Immature natural killer cell (primary cell): ENCODE results near the gene BBOX1. TPM values are rescaled to one million over a fixed set of nuclear protein-coding genes. Genes with fewer than 3 reads are reported as not detected.

Experiments
- DNase-seq, 3 donors: peaks; one replicate each; pipeline ENCODE4 v3.0.0; 2022; ENCODE audit warnings: mixed read lengths in 1 of 3
- H3K27ac Mint-ChIP-seq, 6 donors: one replicate each; pipeline ENCODE4 v1.8.0; 2020; ENCODE audit warnings: mixed read lengths in 6 of 6, mild to moderate bottlenecking in 5 of 6, inconsistent platforms in 4 of 6, moderate library complexity in 3 of 6
- H3K27me3 Mint-ChIP-seq, 3 donors: one replicate each; pipeline ENCODE4 v1.8.0; 2020 to 2021; ENCODE audit warnings: low read depth in 3 of 3, mild to moderate bottlenecking in 3 of 3, mixed read lengths in 3 of 3, moderate library complexity in 3 of 3, inconsistent platforms in 1 of 3
- H3K36me3 Mint-ChIP-seq, 3 donors: one replicate each; pipeline ENCODE4 v1.8.0; 2020; ENCODE audit warnings: mixed read lengths in 3 of 3, inconsistent platforms in 2 of 3, mild to moderate bottlenecking in 2 of 3
- H3K4me1 Mint-ChIP-seq, 2 donors: one replicate each; pipeline ENCODE4 v1.8.0; 2020; ENCODE audit warnings: inconsistent platforms in 2 of 2, mild to moderate bottlenecking in 2 of 2, mixed read lengths in 2 of 2, moderate library complexity in 1 of 2
- H3K4me3 Mint-ChIP-seq, 5 donors: one replicate each; pipeline ENCODE4 v1.8.0; 2020; ENCODE audit warnings: mild to moderate bottlenecking in 5 of 5, mixed read lengths in 5 of 5, inconsistent platforms in 3 of 5, moderate library complexity in 3 of 5
- H3K9me3 Mint-ChIP-seq, 6 donors: one replicate each; pipeline ENCODE4 v1.8.0; 2020; ENCODE audit warnings: mild to moderate bottlenecking in 6 of 6, mixed read lengths in 6 of 6, inconsistent platforms in 4 of 6, moderate library complexity in 3 of 6
- polyA plus RNA-seq, 3 donors: library from polyadenylated mRNA; unstranded; fragments of 300-500 nt; fragmentation: Illumina TruSeq; gene quantifications; one replicate each; pipeline ENCODE4 v1.2.3, GENCODE V29; 2021

BBOX1 gene
- polyA plus RNA-seq, 3 donors from 2014 or later = not detected

GRCh38 chr11:27046956-27047355 is 6.3 kb downstream of the BBOX1 start:
- DNase-seq = no peak
- H3K36me3 Mint-ChIP-seq = no peaks in the 10 kb centered on the region
- no peak overlapping the region for H3K27ac Mint-ChIP-seq
- H3K4me1 Mint-ChIP-seq = no peaks in the 10 kb centered on the region
- no peaks in the 10 kb centered on the region for H3K27me3 Mint-ChIP-seq
- peaks cover 13 to 27% (median 17%) of the 10 kb centered on the region in 6 donors for H3K9me3 Mint-ChIP-seq
- H3K4me3 Mint-ChIP-seq = no peak overlapping the region

- no peak for DNase-seq
- Mint-ChIP-seq H3K4me3 (no peak overlapping the region), H3K36me3 (no peaks in the 10 kb centered on the region), H3K27me3 (no peaks in the 10 kb centered on the region), H3K9me3 (peaks cover 15 to 43% (median 18%) of the 10 kb centered on the region in 6 donors), H3K4me1 (no peaks in the 10 kb centered on the region), H3K27ac (no peak overlapping the region)
Measured at GRCh38 chr11:27052668-27053067, 12.1 kb downstream of the BBOX1 start.

GRCh38 chr11:27055065-27055682 is 14.6 kb downstream of the BBOX1 start:
- Mint-ChIP-seq H3K27ac (no peak overlapping the region), H3K27me3 (no peaks in the 10 kb centered on the region), H3K4me1 (no peaks in the 10 kb centered on the region), H3K9me3 (peaks cover 10 to 43% (median 15%) of the 10 kb centered on the region in 6 donors), H3K36me3 (no peaks in the 10 kb centered on the region), H3K4me3 (no peak overlapping the region)
- no peak for DNase-seq

GRCh38 chr11:27057091-27057780 is 16.6 kb downstream of the BBOX1 start:
- no peaks in the 10 kb centered on the region for H3K4me1 Mint-ChIP-seq
- H3K4me3 Mint-ChIP-seq = no peak overlapping the region
- no peaks in the 10 kb centered on the region for H3K27me3 Mint-ChIP-seq
- no peaks in the 10 kb centered on the region for H3K36me3 Mint-ChIP-seq
- no peak overlapping the region for H3K27ac Mint-ChIP-seq
- no peak for DNase-seq
- H3K9me3 Mint-ChIP-seq = peaks cover 6 to 34% (median 13%) of the 10 kb centered on the region in 6 donors

- Mint-ChIP-seq H3K4me1 (no peaks in the 10 kb centered on the region), H3K36me3 (no peaks in the 10 kb centered on the region), H3K27me3 (no peaks in the 10 kb centered on the region), H3K4me3 (no peak overlapping the region), H3K27ac (no peak overlapping the region), H3K9me3 (peaks cover 10 to 34% (median 12%) of the 10 kb centered on the region in 6 donors)
- DNase-seq = no peak
Measured at GRCh38 chr11:27058456-27058855, 17.8 kb downstream of the BBOX1 start.

GRCh38 chr11:27059431-27059830 is 18.8 kb downstream of the BBOX1 start:
- no peak overlapping the region for H3K27ac Mint-ChIP-seq
- H3K9me3 Mint-ChIP-seq = peaks cover 10 to 28% (median 14%) of the 10 kb centered on the region in 6 donors
- no peak for DNase-seq

GRCh38 chr11:27060816-27061460 is 20.3 kb downstream of the BBOX1 start:
- Mint-ChIP-seq H3K36me3 (no peaks in the 10 kb centered on the region), H3K27me3 (no peaks in the 10 kb centered on the region), H3K4me1 (no peaks in the 10 kb centered on the region), H3K4me3 (no peak overlapping the region), H3K27ac (no peak overlapping the region), H3K9me3 (peaks cover 10 to 32% (median 14%) of the 10 kb centered on the region in 6 donors)
- no peak for DNase-seq

More at GRCh38 chr11:27059431-27059830, 18.8 kb downstream of the BBOX1 start:
- Mint-ChIP-seq H3K27me3 (no peaks in the 10 kb centered on the region), H3K4me3 (no peak overlapping the region), H3K4me1 (no peaks in the 10 kb centered on the region), H3K36me3 (no peaks in the 10 kb centered on the region)

GRCh38 chr11:27061461-27061821 is 20.8 kb downstream of the BBOX1 start:
- no peaks in the 10 kb centered on the region for H3K4me1 Mint-ChIP-seq
- no peak overlapping the region for H3K4me3 Mint-ChIP-seq
- H3K36me3 Mint-ChIP-seq = no peaks in the 10 kb centered on the region
- no peaks in the 10 kb centered on the region for H3K27me3 Mint-ChIP-seq
- peaks cover 10 to 30% (median 14%) of the 10 kb centered on the region in 6 donors for H3K9me3 Mint-ChIP-seq
- H3K27ac Mint-ChIP-seq = no peak overlapping the region
- no peak for DNase-seq

- no peak for DNase-seq
- H3K27ac Mint-ChIP-seq = no peak overlapping the region
- no peaks in the 10 kb centered on the region for H3K36me3 Mint-ChIP-seq
- H3K9me3 Mint-ChIP-seq = peaks cover 6 to 25% (median 11%) of the 10 kb centered on the region in 6 donors
- no peaks in the 10 kb centered on the region for H3K27me3 Mint-ChIP-seq
- H3K4me1 Mint-ChIP-seq = no peaks in the 10 kb centered on the region
- no peak overlapping the region for H3K4me3 Mint-ChIP-seq
Measured at GRCh38 chr11:27064086-27064485, 23.5 kb downstream of the BBOX1 start.

- peaks cover 0 to 2% (median 0%) of the 10 kb centered on the region in 3 donors for H3K27me3 Mint-ChIP-seq
- H3K9me3 Mint-ChIP-seq = peaks cover 6 to 42% (median 19%) of the 10 kb centered on the region in 6 donors
- H3K4me1 Mint-ChIP-seq = no peaks in the 10 kb centered on the region
- no peaks in the 10 kb centered on the region for H3K36me3 Mint-ChIP-seq
- H3K27ac Mint-ChIP-seq = no peak overlapping the region
- no peak overlapping the region for H3K4me3 Mint-ChIP-seq
- no peak for DNase-seq
Measured at GRCh38 chr11:27075192-27075591, 34.6 kb downstream of the BBOX1 start.

GRCh38 chr11:27075655-27076054 is 35.0 kb downstream of the BBOX1 start:
- Mint-ChIP-seq H3K9me3 (peaks cover 2 to 37% (median 18%) of the 10 kb centered on the region in 6 donors), H3K27ac (no peak overlapping the region), H3K4me1 (no peaks in the 10 kb centered on the region), H3K36me3 (no peaks in the 10 kb centered on the region), H3K27me3 (peaks cover 0 to 2% (median 0%) of the 10 kb centered on the region in 3 donors), H3K4me3 (no peak overlapping the region)
- no peak for DNase-seq

GRCh38 chr11:27076121-27076589 is 35.5 kb downstream of the BBOX1 start:
- no peaks in the 10 kb centered on the region for H3K36me3 Mint-ChIP-seq
- no peak overlapping the region for H3K4me3 Mint-ChIP-seq
- H3K9me3 Mint-ChIP-seq = peaks cover 0 to 35% (median 17%) of the 10 kb centered on the region in 6 donors
- no peak for DNase-seq
- H3K27me3 Mint-ChIP-seq = peaks cover 0 to 2% (median 0%) of the 10 kb centered on the region in 3 donors
- H3K4me1 Mint-ChIP-seq = no peaks in the 10 kb centered on the region
- no peak overlapping the region for H3K27ac Mint-ChIP-seq

- H3K4me1 Mint-ChIP-seq = no peaks in the 10 kb centered on the region
- no peak overlapping the region for H3K27ac Mint-ChIP-seq
- peaks cover 2 to 24% (median 11%) of the 10 kb centered on the region in 6 donors for H3K9me3 Mint-ChIP-seq
- no peaks in the 10 kb centered on the region for H3K36me3 Mint-ChIP-seq
- no peak overlapping the region for H3K4me3 Mint-ChIP-seq
- peaks cover 0 to 1% (median 0%) of the 10 kb centered on the region in 3 donors for H3K27me3 Mint-ChIP-seq
- DNase-seq = no peak
Measured at GRCh38 chr11:27081056-27081455, 40.4 kb downstream of the BBOX1 start.

GRCh38 chr11:27083241-27083640 is 42.6 kb downstream of the BBOX1 start:
- Mint-ChIP-seq H3K27ac (no peak overlapping the region), H3K9me3 (peaks cover 0 to 27% (median 14%) of the 10 kb centered on the region in 6 donors), H3K4me1 (no peaks in the 10 kb centered on the region), H3K4me3 (no peak overlapping the region), H3K27me3 (peaks cover 0 to 3% (median 0%) of the 10 kb centered on the region in 3 donors), H3K36me3 (no peaks in the 10 kb centered on the region)
- DNase-seq = no peak
